Esophagus (tissue), 2 donors: ENCODE results near the gene GRIA3. TPM values are rescaled to one million over a fixed set of nuclear protein-coding genes. Genes with fewer than 3 reads are reported as not detected.
"Not testable (repeated sequence)": the region's sequence is repeated elsewhere in the genome, so short reads cannot be mapped to it uniquely, and the experiment has no call there.

Experiments used
- H3K27ac ChIP-seq, 2 donors: one replicate each; pipeline ENCODE4 v1.5.1; 2013; ENCODE audit warnings: low read depth in 2 of 2, mild to moderate bottlenecking in 2 of 2, inconsistent platforms in 1 of 2, low read length in 1 of 2, moderate library complexity in 1 of 2
- H3K27me3 ChIP-seq, 2 donors: one replicate each; pipeline ENCODE4 v1.6.1; 2013; ENCODE audit warnings: low read length in 2 of 2, control low read depth in 1 of 2, mild to moderate bottlenecking in 1 of 2; ENCODE audit not compliant: insufficient read depth in 2 of 2, control insufficient read depth in 1 of 2
- H3K36me3 ChIP-seq, 2 donors: one replicate each; pipeline ENCODE4 v1.6.1; 2013; ENCODE audit warnings: low read length in 1 of 2; ENCODE audit not compliant: control insufficient read depth in 2 of 2, insufficient read depth in 2 of 2
- H3K4me1 ChIP-seq, 2 donors: one replicate each; pipeline ENCODE4 v1.6.1; 2013; ENCODE audit warnings: low read length in 1 of 2; ENCODE audit not compliant: control insufficient read depth in 2 of 2, insufficient read depth in 2 of 2
- H3K4me3 ChIP-seq, 2 donors: one replicate each; pipeline ENCODE4 v1.5.1; 2013; ENCODE audit warnings: low read length in 2 of 2, mild to moderate bottlenecking in 2 of 2, low read depth in 1 of 2, moderate library complexity in 1 of 2
- H3K9me3 ChIP-seq, 2 donors: one replicate each; pipeline ENCODE4 v1.6.1; 2013; ENCODE audit warnings: mild to moderate bottlenecking in 2 of 2, low read depth in 1 of 2, low read length in 1 of 2, moderate library complexity in 1 of 2; ENCODE audit not compliant: control insufficient read depth in 2 of 2, insufficient read depth in 1 of 2
- WGBS, 2 donors: extraction: QIAGEN DNeasy Blood & Tissue Kit; methylation state at CpG; one replicate each; pipeline ENCODE4 v1.1.7; 2013; 5-methylcytosine and 5-hydroxymethylcytosine counted together
- polyA plus RNA-seq, 2 donors: library from polyadenylated mRNA; stranded (reverse); fragments of 200-250 nt; gene quantifications; one replicate each; pipeline ENCODE4 v1.2.3, GENCODE V29; 2013
- donor health status: healthy with polysubstance abuse.
- donor health status: Bipolar disorder and iron deficiency.

The GRIA3 gene
- polyA plus RNA-seq, 2 donors = 0.05 TPM; not detected in 1

- H3K27ac ChIP-seq = no peak overlapping the region
- H3K4me1 ChIP-seq = no peaks in the 10 kb centered on the region
- no peaks in the 10 kb centered on the region for H3K9me3 ChIP-seq
- WGBS, 2 donors = 88 to 93% methylated on average over 1 of the region's 1 CpG
- no peaks in the 10 kb centered on the region for H3K27me3 ChIP-seq
- H3K36me3 ChIP-seq = no peaks in the 10 kb centered on the region
- no peak overlapping the region for H3K4me3 ChIP-seq
Observed at GRCh38 chrX:123348468-123348867, 164.4 kb downstream of the GRIA3 start.

DNA sequence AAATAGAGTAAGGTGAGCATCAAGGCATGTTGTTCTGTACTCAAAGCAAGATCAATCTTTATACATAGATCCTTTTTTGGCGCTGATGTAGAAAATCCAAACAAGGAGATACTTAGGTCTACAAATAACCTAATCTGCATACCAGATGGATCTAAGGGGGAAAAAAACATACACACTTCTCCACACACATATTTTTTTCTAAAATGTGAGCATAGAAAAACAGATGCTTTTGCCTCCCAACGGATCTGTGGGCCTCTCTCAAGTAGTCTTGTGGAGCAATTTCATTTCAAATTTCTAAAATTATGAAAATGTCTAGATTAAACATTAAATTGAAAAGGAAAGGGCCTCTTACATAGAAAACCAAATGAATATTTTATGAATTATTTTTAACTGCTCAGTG, 166.1 kb downstream of the GRIA3 start:
- no peaks in the 10 kb centered on the region for H3K27me3 ChIP-seq
- no peak overlapping the region for H3K4me3 ChIP-seq
- H3K4me1 ChIP-seq = no peaks in the 10 kb centered on the region
- no peaks in the 10 kb centered on the region for H3K9me3 ChIP-seq
- no peaks in the 10 kb centered on the region for H3K36me3 ChIP-seq
- 56 to 73% methylated on average over 2 of the region's 2 CpGs for WGBS, 2 donors
- no peak overlapping the region for H3K27ac ChIP-seq

- Histone ChIP-seq H3K4me1 (peaks cover 0 to 3% of the 10 kb centered on the region in 2 donors), H3K27me3 (no peaks in the 10 kb centered on the region), H3K27ac (no peak overlapping the region), H3K36me3 (no peaks in the 10 kb centered on the region), H3K9me3 (no peaks in the 10 kb centered on the region), H3K4me3 (no peak overlapping the region)
Observed at GRCh38 chrX:123357941-123358340, 173.9 kb downstream of the GRIA3 start.

DNA sequence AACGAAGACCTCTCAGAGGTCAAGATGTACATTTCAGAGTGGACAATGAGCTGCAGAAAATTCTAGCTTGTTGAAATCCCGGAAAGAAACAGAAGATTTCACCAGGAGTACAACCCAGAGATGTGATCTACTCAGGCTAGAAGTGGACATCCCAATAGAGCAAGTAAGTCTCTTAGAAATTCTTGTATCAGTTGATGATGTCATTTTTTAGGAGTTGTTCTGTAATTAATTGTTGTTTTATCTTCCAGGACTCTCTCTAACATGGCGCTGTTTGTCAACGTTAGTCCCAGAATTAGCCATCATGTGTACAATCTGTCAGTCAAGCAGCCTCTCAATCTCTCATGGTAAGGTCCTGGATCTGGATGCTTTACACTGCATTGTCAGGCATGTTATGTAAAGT, 174.4 kb downstream of the GRIA3 start:
- no peak overlapping the region for H3K4me3 ChIP-seq
- WGBS, 2 donors = 75 to 89% methylated on average over 4 of the region's 4 CpGs
- no peaks in the 10 kb centered on the region for H3K27me3 ChIP-seq
- no peaks in the 10 kb centered on the region for H3K36me3 ChIP-seq
- peaks cover 0 to 3% of the 10 kb centered on the region in 2 donors for H3K4me1 ChIP-seq
- no peak overlapping the region for H3K27ac ChIP-seq
- no peaks in the 10 kb centered on the region for H3K9me3 ChIP-seq

DNA sequence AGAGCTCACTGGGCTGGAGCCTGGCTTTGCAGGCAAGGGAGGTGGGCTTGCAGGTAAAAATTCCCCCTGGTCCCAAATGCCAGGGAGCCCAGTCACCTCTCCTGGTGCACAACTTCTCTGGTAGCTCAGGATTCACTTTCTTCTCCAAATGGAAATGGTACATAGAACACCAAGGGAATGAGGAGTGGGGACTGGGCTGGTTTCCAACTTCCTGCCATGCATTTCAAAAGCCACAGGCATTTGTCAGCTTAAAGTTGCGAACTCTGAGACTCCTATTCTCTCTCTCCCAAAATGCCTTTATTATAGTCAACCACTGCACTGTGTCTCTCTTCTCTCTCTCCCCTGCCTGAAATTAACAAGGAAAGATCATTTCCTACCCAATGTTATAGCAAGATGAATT, 177.3 kb downstream of the GRIA3 start:
- 50 to 68% methylated on average over 1 of the region's 1 CpG for WGBS, 2 donors
- Histone ChIP-seq H3K4me1 (peaks cover 0 to 3% of the 10 kb centered on the region in 2 donors), H3K9me3 (no peaks in the 10 kb centered on the region), H3K27ac (no peak overlapping the region), H3K4me3 (no peak overlapping the region), H3K36me3 (no peaks in the 10 kb centered on the region), H3K27me3 (no peaks in the 10 kb centered on the region)

DNA sequence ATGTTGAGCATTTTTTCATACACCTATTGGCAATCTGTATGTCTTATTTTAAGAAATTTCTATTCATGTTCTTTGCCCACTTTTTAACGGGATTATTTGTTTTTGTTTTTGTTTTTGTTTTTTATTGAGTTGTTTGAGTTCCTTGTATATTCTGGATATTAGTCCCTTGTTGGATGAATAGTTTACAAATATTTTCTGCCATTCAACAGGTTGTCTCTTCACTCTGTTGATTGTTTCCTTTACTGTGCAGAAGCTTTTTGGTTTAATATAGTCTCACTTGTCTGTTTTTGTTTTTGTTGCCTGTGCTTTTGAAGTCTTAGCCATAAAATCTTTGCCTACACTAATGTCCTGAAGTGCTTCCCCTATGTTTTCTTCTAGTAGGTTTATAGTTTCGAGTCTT, 202.1 kb downstream of the GRIA3 start:
- H3K4me1 ChIP-seq, H3K27ac ChIP-seq: not testable (repeated sequence)
- WGBS, 2 donors = 65 to 78% methylated on average over 2 of the region's 2 CpGs

DNA sequence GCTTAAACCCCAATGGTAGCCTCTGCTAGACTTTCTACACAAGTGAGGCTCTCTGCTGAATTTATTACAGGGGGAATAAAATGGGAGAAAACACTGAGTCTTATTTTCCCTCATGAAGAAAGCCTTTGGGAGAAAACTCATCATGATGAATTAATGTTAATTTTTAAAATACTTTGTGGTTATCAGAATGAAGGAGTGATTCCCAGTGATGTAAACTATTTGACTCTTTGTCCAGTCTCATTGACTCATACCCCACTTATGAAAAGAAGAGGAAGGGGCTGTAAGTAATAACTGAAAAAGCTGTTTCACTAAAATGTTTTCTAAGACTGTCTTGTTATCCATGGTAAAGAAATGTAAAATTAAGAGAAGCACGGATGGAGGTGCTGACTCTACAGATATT, 208.8 kb downstream of the GRIA3 start:
- Histone ChIP-seq H3K9me3 (no peaks in the 10 kb centered on the region), H3K27me3 (no peaks in the 10 kb centered on the region), H3K4me1 (no peaks in the 10 kb centered on the region), H3K36me3 (no peaks in the 10 kb centered on the region), H3K4me3 (no peak overlapping the region), H3K27ac (no peak overlapping the region)
- WGBS, 2 donors = 63 to 84% methylated on average over 1 of the region's 1 CpG

More for the DNA sequence above, 202.1 kb downstream of the GRIA3 start:
- not testable (repeated sequence) for H3K9me3 ChIP-seq, H3K36me3 ChIP-seq, H3K4me3 ChIP-seq, H3K27me3 ChIP-seq

GRCh38 chrX:123399709-123400108, 215.6 kb downstream of the GRIA3 start:
- Histone ChIP-seq H3K27me3 (no peaks in the 10 kb centered on the region), H3K4me1 (no peaks in the 10 kb centered on the region), H3K9me3 (no peaks in the 10 kb centered on the region), H3K27ac (no peak overlapping the region), H3K36me3 (no peaks in the 10 kb centered on the region), H3K4me3 (no peak overlapping the region)
- 40 to 50% methylated on average over 1 of the region's 1 CpG for WGBS, 2 donors

GRCh38 chrX:123405231-123405630, 221.2 kb downstream of the GRIA3 start:
- H3K9me3 ChIP-seq = no peaks in the 10 kb centered on the region
- 85 to 92% methylated on average over 3 of the region's 3 CpGs for WGBS, 2 donors
- H3K4me3 ChIP-seq = no peak overlapping the region
- H3K36me3 ChIP-seq = no peaks in the 10 kb centered on the region
- H3K27me3 ChIP-seq = peaks cover 0 to 3% of the 10 kb centered on the region in 2 donors
- no peak overlapping the region for H3K27ac ChIP-seq
- no peaks in the 10 kb centered on the region for H3K4me1 ChIP-seq

DNA sequence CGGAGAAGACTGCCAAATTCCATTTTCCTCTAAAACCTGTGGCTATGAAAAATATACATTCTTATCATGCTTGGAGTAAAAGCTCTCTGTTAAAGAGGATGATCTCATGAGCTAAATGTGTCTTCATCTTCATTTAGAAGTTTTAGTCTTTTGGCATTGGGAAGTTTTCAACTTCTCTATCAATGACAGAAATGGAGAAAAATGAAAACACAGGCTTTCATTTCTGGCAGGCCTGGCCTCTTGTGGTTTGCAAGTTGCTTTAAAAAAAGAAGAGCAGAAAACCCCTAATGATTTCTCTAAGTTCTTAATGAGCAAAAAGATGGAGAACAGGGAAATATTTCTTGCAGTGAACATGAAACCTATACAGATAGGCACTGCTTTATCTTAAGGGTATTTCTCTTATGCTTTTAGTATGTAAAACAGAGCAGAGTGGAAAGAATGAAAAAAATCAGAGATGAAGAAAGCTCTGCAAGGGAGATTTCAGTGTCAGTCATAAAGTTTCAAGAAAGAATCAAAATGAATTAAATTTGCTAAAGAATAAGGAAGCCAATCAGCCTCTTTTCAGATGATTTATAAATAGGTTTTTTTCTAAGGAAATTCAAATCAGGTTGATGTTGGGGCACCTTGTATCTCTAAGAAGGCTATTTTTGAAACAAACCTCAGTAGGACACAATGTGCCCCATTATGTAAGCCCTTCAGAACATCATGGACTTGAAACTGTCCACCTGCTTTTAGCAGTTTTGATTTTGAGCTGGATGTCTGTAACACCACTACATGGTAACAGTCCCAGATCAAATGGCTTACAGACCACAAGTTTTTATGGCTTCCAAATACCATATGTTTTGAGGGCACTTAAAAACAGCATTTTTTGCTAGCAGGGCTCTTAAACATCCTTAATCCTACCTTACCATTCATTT, 225.0 kb downstream of the GRIA3 start:
- H3K4me1 ChIP-seq = no peaks in the 10 kb centered on the region
- whole genome bisulfite sequencing, 2 donors = 71 to 76% methylated on average over 1 of the region's 1 CpG
- H3K27ac ChIP-seq = no peak overlapping the region
- no peak overlapping the region for H3K4me3 ChIP-seq
- H3K27me3 ChIP-seq = peaks cover 0 to 3% of the 10 kb centered on the region in 2 donors
- H3K36me3 ChIP-seq = no peaks in the 10 kb centered on the region
- H3K9me3 ChIP-seq = no peaks in the 10 kb centered on the region
